HG03280 (cell line): ENCODE results near the gene TUBB2A.
"Not testable (repeated sequence)": the region's sequence is repeated elsewhere in the genome, so short reads cannot be mapped to it uniquely, and the experiment has no call there.

Source experiments
- ATAC-seq: cut with Tn5 transposase; IDR thresholded peaks from one replicate; pipeline ENCODE4 v1.9.1; 2021; ENCODE audit warnings: mild to moderate bottlenecking, moderate library complexity; ENCODE audit not compliant: unreplicated experiment

Gene TUBB2A

GRCh38 chr6:3156184-3157130, 887 bp downstream of the TUBB2A start:
- peak; percentile 9 for ATAC-seq

- ATAC-seq: not testable (repeated sequence)
Measured at GRCh38 chr6:3155416-3155815, 1.9 kb downstream of the TUBB2A start.

- ATAC-seq: no peak
Measured at GRCh38 chr6:3152689-3153088, 4.7 kb downstream of the TUBB2A start.

- no peak for ATAC-seq
Measured at GRCh38 chr6:3151691-3152090, 5.7 kb downstream of the TUBB2A start.

DNA sequence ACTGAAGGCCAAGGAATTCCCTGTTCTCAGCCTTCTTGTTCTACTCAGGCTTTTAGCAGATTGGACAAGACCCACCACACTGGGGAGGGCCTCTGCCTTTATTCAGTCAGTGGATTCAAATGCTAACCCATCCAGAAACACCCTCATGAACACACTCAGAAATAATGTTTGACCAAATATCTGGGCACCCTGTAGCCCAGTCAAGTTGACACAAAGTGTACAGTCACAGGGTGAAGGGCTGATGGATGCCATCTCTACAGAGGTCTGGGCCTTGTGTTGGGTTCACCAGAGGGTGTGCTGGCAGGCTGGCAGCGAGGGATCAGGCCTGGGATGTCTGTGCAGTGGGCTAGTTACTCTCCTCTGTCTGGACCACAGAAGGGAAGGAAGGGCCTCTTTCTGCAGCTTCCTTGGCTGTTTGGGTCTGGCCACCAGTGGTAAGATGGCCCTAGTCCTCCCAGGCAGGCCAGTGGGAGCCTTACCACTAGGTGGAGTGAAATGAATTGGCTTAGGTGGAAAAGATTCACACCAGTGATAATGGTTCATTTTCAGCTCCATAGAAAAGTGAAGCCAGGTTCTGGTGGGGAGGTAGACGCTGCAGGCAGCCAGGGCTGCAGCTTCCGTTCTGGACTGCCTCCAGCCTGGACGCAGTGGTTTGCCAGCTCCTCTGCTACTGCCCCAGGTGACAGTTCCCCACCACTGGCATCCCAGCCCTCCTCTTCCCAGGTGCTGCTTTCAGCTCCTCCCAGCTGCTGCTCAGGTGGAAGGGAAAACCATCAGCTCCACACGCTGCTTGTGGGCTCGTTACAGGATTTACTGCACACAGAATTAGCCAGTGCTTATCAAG, 9.2 kb downstream of the TUBB2A start:
- ATAC-seq: no peak

DNA sequence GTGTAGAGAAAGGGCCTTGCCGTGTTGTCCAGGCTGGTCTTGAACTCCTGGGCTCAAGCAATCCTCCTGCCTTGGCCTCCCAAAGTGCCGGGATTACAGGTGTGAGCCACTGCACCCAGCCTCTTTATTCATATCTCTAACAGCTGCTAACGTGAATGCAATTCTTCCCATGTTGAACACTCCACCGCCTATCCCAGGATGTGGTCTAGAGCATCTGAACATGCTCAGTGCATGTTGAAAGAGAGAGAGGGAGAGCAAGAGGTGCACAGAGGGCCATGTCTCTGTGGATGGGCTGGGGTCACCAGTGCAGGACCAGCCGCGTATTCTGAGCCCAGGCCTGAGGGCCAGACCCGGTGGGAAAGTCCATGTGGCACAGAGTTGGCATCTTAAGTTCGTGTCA, 12.8 kb downstream of the TUBB2A start:
- no peak for ATAC-seq

DNA sequence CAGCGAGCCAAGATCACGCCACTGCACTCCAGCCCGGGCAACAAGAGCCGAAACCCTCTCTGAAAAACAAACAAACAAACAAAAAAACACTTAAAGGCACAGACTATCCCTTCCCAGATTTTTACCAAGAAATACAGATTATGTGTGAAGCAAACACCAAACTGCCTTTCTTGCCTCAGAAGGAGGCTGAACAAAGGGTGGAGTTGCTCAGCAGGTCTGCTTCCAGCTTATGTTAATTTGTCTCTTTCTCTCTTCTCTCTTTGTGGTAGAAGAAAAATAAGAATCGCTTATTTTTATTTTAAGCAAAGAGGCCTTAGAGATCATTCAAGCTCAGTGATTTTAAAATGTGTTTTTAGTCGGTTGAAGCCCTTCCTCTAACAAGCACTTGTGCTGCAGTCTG, 14.2 kb downstream of the TUBB2A start:
- no peak for ATAC-seq

DNA sequence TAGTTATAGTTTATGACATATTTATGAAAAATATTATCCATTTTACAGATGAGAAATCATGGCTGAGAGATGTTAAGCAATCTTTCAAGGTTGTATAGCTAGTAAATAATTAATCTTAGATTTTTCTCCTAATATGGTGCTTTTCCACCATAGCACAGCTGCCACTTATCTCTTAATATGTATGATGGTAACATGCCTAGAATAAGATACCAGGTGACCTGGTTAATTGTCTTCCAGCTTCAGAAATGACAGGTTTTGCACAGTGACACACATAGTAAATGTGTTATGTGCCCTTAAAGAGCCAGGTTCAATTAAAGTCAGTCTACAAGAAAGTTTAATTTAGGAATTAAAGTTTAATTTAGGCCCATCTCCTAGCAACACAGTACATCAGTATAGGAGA, 14.8 kb downstream of the TUBB2A start:
- no peak for ATAC-seq

DNA sequence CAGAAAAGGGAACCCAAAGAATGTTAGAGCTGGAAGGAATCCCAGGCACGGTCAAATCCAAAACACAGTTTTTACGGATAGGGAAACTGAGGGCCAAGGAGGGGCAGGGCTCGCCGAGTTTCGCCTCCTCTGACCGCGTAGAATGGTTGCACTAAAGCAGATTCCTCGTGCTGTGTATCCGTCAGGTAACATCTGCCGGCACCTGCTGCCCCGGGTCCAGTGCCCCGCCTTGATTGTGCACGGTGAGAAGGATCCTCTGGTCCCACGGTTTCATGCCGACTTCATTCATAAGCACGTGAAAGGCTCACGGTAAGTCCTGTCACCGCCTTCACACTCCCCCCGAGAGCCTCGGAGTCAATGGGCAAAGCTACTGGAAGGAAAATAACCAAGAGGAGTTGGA, 17.1 kb downstream of the TUBB2A start:
- no peak for ATAC-seq

- no peak for ATAC-seq
Measured at GRCh38 chr6:3139090-3139903, 18.0 kb downstream of the TUBB2A start.

DNA sequence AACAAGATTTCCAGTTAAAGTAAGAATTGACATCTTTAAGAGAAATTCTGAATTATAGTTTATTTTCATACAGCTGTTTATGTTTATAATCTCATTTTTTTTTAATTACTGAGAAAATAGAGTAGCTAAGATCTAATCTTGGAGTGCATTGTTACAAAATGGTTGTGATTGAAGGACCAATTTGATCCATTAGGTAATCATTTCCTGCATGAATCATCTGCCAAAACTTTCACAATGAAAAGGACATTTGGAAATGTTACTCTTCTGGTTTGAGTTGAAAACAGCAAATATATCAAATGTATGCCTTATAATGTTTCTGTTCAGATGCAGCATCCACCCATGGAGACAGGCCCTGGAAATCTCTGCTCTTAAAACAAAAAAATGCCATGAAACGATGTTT, 19.0 kb downstream of the TUBB2A start:
- no peak for ATAC-seq

GRCh38 chr6:3137873-3138272, 19.5 kb downstream of the TUBB2A start:
- ATAC-seq: not testable (repeated sequence)

- ATAC-seq: no peak
Measured at GRCh38 chr6:3137057-3137777, 20.1 kb downstream of the TUBB2A start.

DNA sequence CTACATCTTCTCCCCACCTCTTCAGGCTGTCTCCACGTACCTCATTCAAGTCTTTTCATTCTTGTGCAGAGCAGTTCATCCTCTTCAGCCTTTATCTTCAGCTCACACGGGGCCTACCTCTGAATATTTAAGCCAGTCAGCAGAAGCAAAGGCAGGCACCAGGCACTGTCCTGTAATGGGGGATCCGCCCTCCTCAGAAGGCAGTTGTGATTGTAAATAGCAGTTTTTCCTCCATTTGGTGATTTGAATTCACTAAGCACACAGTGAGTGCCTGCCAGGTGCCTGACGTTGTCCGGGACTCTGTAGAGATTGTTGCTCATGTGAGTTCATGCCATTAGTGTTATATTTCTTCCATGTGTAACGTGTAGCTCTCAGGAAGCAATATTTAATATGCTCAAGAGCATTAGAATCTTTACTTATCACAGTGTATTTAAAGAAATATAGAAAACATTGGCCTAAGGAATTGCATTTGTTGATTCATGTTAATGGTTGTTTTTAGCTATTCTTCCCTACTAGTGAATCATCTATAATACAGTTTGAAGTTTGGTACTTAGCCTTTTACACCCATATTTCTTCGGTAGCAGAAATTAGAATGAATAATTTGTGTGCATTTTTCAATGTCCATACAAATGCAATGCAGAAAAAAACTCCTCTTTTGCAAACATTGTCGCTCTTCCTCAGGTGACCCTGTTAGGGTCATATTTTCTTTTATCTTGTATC, 20.9 kb downstream of the TUBB2A start:
- no peak for ATAC-seq

DNA sequence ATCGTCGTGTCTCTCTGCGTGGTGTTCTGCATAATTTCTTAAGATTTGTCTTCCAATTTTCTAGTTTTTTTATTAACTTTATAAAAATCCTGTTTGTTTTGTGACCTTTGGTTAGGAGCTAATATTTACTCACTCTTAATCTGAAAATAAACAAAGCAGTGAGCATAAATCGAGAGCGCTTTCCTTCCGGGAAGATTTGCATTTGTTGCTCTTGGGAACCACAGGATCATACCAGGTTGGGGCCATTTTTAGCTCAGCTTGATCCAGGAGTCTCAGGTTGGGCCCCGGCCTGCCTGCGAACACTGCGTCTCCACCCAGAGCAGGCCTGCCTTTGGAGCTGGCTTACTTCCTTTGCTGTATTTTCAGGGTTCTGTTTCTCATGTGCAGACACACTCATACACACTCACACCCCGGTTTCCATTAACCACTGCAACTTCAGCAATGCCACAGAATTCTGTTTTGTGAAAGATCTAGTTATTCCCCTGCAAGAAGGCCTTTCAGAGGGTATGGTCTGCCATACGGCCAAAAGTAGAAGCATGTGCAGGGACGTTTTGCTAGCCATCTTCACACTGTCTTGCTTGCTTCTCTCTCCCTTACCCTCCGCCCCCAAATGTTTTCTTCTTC, 21.6 kb downstream of the TUBB2A start:
- ATAC-seq: no peak

GRCh38 chr6:3133515-3133914, 23.8 kb downstream of the TUBB2A start:
- ATAC-seq: no peak

GRCh38 chr6:3131695-3132094, 25.6 kb downstream of the TUBB2A start:
- ATAC-seq: no peak

DNA sequence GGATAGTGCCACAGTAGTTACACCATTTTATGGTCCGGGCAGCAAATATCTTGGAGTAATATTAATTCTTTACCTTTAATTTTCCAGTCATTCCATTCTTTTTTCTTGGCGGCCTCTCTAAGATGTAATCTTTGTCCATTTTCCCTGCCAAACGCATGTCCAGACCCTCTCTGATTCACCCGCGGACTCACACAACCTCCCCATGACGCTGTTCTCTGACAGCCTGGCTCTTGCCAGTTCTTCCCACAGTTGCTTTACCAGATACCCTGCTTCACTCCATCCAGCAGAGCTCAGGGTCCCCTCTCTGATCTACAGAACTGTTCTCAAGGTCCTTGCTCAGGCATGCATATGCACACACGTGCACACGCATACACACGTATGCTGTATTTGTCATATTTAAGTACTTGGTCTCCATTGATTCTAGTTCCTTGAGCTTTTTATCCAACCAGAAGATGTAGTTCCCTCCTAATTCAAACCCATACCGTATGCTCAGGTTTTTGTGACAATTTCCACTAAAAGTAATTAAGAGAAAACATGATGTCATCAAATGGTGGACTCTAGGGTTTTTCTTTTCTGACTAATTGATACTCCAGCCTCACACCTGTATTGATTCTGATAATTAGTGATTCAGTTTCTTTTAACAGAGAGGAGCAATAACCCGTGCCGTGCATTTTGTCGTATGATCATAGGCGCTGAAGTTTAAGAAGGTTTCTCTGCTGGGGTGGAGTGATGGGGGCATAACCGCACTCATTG, 28.8 kb downstream of the TUBB2A start:
- no peak for ATAC-seq

GRCh38 chr6:3125815-3126214, 31.5 kb downstream of the TUBB2A start:
- ATAC-seq: no peak
